Glutamatergic neuron (in vitro differentiated cells): ENCODE measurements around the gene RABEP2. TPM values are rescaled to one million over a fixed set of nuclear protein-coding genes. Genes with fewer than 3 reads are reported as not detected.
A peak's percentile ranks its signal among the peaks of the same experiment; 100 is the strongest.
"Not testable (repeated sequence)": the region's sequence is repeated elsewhere in the genome, so short reads cannot be mapped to it uniquely, and the experiment has no call there.

ENCODE experiments used
- DNase-seq: peaks from one replicate; pipeline ENCODE4 v3.0.0; 2022
- H3K27ac Mint-ChIP-seq: one replicate; pipeline ENCODE4 v1.8.0; 2020; ENCODE audit warnings: mild to moderate bottlenecking, mixed read lengths, inconsistent platforms; ENCODE audit not compliant: unreplicated experiment
- H3K27me3 Mint-ChIP-seq: one replicate; pipeline ENCODE4 v1.8.0; 2020; ENCODE audit warnings: mild to moderate bottlenecking, moderate library complexity, mixed read lengths, inconsistent platforms; ENCODE audit not compliant: unreplicated experiment
- H3K36me3 Mint-ChIP-seq: one replicate; pipeline ENCODE4 v1.8.0; 2020; ENCODE audit warnings: mild to moderate bottlenecking, mixed read lengths, inconsistent platforms; ENCODE audit not compliant: unreplicated experiment
- H3K4me1 Mint-ChIP-seq: one replicate; pipeline ENCODE4 v1.8.0; 2020; ENCODE audit warnings: mild to moderate bottlenecking, low read depth, mixed read lengths, inconsistent platforms; ENCODE audit not compliant: unreplicated experiment
- H3K4me3 Mint-ChIP-seq: one replicate; pipeline ENCODE4 v1.8.0; 2020; ENCODE audit warnings: mild to moderate bottlenecking, mixed read lengths, inconsistent platforms; ENCODE audit not compliant: unreplicated experiment
- H3K9me3 Mint-ChIP-seq: one replicate; pipeline ENCODE4 v1.8.0; 2020; ENCODE audit warnings: mild to moderate bottlenecking, moderate library complexity, mixed read lengths, inconsistent platforms; ENCODE audit not compliant: unreplicated experiment
- total RNA-seq: library from RNA; stranded (reverse); fragmentation: NEBNext Ultra II Directional; extraction: Animal tissue kit (Norgen Biotek cat#: 25700); gene quantifications from one replicate; pipeline ENCODE4 v1.2.1, GENCODE V29; 2021; ENCODE audit not compliant: unreplicated experiment
- TF ChIP-seq, protein P1 (sequence below): fragments of 200-600 bp; sonication (generic); IDR thresholded peaks from one replicate; pipeline ENCODE4 v1.5.0; 2021; ENCODE audit not compliant: partially characterized antibody, unreplicated experiment

The RABEP2 gene
- total RNA-seq, 1 donor from 2014 or later: 15.3 TPM

DNA sequence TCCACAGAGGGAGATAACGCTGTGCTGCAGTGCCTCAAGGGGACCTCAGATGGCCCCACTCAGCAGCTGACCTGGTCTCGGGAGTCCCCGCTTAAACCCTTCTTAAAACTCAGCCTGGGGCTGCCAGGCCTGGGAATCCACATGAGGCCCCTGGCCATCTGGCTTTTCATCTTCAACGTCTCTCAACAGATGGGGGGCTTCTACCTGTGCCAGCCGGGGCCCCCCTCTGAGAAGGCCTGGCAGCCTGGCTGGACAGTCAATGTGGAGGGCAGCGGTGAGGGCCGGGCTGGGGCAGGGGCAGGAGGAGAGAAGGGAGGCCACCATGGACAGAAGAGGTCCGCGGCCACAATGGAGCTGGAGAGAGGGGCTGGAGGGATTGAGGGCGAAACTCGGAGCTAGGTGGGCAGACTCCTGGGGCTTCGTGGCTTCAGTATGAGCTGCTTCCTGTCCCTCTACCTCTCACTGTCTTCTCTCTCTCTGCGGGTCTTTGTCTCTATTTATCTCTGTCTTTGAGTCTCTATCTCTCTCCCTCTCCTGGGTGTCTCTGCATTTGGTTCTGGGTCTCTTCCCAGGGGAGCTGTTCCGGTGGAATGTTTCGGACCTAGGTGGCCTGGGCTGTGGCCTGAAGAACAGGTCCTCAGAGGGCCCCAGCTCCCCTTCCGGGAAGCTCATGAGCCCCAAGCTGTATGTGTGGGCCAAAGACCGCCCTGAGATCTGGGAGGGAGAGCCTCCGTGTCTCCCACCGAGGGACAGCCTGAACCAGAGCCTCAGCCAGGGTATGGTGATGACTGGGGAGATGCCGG lies 7.5 kb upstream of the RABEP2 start:
- Mint-ChIP-seq H3K9me3 (peaks cover 3% of the 10 kb centered on the region), H3K27me3 (peaks cover 5% of the 10 kb centered on the region), H3K36me3 (no peaks in the 10 kb centered on the region), H3K27ac (peak overlapping the region; percentile 38), H3K4me3 (peak overlapping the region; percentile 39), H3K4me1 (peaks cover 9% of the 10 kb centered on the region)
- TF ChIP-seq, protein P1, sequence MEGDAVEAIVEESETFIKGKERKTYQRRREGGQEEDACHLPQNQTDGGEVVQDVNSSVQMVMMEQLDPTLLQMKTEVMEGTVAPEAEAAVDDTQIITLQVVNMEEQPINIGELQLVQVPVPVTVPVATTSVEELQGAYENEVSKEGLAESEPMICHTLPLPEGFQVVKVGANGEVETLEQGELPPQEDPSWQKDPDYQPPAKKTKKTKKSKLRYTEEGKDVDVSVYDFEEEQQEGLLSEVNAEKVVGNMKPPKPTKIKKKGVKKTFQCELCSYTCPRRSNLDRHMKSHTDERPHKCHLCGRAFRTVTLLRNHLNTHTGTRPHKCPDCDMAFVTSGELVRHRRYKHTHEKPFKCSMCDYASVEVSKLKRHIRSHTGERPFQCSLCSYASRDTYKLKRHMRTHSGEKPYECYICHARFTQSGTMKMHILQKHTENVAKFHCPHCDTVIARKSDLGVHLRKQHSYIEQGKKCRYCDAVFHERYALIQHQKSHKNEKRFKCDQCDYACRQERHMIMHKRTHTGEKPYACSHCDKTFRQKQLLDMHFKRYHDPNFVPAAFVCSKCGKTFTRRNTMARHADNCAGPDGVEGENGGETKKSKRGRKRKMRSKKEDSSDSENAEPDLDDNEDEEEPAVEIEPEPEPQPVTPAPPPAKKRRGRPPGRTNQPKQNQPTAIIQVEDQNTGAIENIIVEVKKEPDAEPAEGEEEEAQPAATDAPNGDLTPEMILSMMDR: no peak
- DNase-seq: no peak

DNA sequence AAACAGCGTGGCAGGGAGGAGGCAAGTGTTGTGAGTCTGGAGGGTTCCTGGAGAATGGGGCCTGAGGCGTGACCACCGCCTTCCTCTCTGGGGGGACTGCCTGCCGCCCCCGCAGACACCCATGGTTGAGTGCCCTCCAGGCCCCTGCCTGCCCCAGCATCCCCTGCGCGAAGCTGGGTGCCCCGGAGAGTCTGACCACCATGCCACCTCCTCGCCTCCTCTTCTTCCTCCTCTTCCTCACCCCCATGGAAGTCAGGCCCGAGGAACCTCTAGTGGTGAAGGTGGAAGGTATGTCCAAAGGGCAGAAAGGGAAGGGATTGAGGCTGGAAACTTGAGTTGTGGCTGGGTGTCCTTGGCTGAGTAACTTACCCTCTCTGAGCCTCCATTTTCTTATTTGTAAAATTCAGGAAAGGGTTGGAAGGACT lies 6.8 kb upstream of the RABEP2 start, which contains the start of gene CD19:
TSS of gene CD19 (plus strand) at position 171 of the 425 bp plus-strand sequence. CDS start at position 201, 30 bp downstream.
- H3K4me3 Mint-ChIP-seq: peak within 1 kb of the TSS; percentile 39
- peaks cover 5% of the 10 kb centered on the region for H3K27me3 Mint-ChIP-seq
- H3K36me3 Mint-ChIP-seq: no peaks in the 10 kb centered on the region
- peaks cover 3% of the 10 kb centered on the region for H3K9me3 Mint-ChIP-seq
- TF ChIP-seq, protein P1: no peak
- H3K4me1 Mint-ChIP-seq: peaks cover 9% of the 10 kb centered on the region
- peak within 1 kb of the TSS; percentile 38 for H3K27ac Mint-ChIP-seq
- no peak for DNase-seq

DNA sequence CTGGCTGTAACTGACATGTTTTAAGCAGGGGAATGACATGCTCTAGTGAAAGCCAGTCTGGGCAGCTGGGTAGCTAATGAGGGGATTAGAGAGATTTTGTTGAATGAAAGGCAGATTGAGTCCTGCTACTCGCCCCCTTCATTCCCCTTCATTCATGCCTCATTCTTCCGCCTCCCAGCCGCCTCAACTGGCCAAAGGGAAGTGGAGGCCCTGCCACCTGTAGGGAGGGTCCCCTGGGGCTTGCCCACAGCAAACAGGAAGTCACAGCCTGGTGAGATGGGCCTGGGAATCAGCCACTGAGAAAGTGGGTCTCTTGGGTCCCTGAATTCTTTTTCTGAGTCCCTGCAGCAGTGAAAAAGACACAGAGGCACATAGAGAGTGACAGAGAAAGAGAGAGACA lies 5.6 kb upstream of the RABEP2 start:
- H3K4me3 Mint-ChIP-seq: no peak overlapping the region
- TF ChIP-seq, protein P1: no peak
- peaks cover 6% of the 10 kb centered on the region for H3K9me3 Mint-ChIP-seq
- DNase-seq: no peak
- H3K27ac Mint-ChIP-seq: no peak overlapping the region
- H3K4me1 Mint-ChIP-seq: peaks cover 10% of the 10 kb centered on the region
- H3K27me3 Mint-ChIP-seq: peaks cover 9% of the 10 kb centered on the region
- no peaks in the 10 kb centered on the region for H3K36me3 Mint-ChIP-seq

DNA sequence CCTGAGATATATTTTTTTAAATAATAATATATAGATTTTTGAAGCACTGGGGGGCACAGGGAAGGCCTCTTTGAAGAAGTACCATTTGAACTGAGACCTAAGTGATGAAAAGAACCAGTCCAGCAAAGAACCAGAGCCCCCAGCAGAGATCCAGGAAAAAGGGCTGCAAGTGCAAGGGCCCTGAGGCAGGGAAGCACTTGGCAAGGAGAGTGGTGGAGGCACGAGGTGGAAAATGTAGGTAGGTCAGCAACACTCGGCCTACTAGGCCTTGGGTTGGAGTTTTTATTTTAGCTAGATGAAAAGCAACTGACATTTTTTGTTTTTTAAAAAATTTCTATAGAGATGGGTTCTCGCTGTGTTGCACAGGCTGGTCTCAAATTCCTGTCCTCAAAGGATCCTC lies 5.2 kb upstream of the RABEP2 start:
- H3K4me1 Mint-ChIP-seq: peaks cover 10% of the 10 kb centered on the region
- TF ChIP-seq, protein P1: no peak
- H3K27me3 Mint-ChIP-seq: peaks cover 10% of the 10 kb centered on the region
- no peak overlapping the region for H3K27ac Mint-ChIP-seq
- peaks cover 7% of the 10 kb centered on the region for H3K9me3 Mint-ChIP-seq
- H3K36me3 Mint-ChIP-seq: no peaks in the 10 kb centered on the region
- no peak overlapping the region for H3K4me3 Mint-ChIP-seq
- DNase-seq: no peak

DNA sequence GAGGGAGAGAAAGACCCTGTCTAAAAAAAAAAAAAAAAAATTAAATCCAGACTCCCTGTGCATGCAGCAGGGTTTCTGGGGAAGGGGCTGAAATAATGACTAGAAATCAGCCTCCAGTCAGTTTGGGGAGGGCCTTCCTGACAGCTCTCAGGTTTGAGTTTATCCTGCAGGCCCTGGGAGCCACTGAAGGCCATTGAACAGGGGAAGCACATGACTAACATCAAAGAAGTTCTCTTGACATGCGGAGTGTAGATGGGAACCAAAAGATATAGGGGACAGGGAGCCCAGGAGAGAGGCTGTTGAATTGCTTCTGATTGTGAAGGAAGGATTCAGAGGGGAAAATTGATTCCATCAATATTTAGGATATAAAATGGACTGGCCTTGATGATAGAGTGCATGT lies 2.8 kb upstream of the RABEP2 start:
- TF ChIP-seq, protein P1: no peak
- Mint-ChIP-seq H3K27ac (no peak overlapping the region), H3K9me3 (peaks cover 8% of the 10 kb centered on the region), H3K4me1 (peaks cover 15% of the 10 kb centered on the region), H3K27me3 (peaks cover 6% of the 10 kb centered on the region), H3K36me3 (no peaks in the 10 kb centered on the region), H3K4me3 (no peak overlapping the region)
- DNase-seq: no peak

DNA sequence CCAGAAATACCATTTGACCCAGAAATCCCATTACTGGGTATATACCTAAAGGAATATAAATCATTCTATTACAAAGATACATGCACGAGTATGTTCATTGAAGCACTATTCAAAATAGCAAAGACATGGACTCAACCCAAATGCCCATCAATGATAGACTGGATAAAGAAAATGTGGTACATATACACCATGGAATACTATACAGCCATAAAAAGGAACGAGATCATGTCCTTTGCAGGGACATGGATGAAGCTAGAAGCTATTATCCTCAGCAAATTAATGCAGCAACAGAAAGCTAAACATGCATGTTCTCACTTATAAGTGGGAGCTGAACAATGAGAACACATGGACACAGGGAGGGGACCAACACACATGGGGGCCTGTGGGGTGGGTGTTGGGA lies 1.2 kb upstream of the RABEP2 start:
- Mint-ChIP-seq H3K27ac (peak overlapping the region; percentile 96), H3K4me1 (peaks cover 12% of the 10 kb centered on the region), H3K4me3 (peak overlapping the region; percentile 91)
- DNase-seq, H3K27me3 Mint-ChIP-seq, H3K36me3 Mint-ChIP-seq, H3K9me3 Mint-ChIP-seq: not testable (repeated sequence)
